Mesenteric fat pad (tissue), 1 donor: ENCODE results near the gene LCN2. TPM values are rescaled to one million over a fixed set of nuclear protein-coding genes. Genes with fewer than 3 reads are reported as not detected.
A peak's percentile ranks its signal among the peaks of the same experiment; 100 is the strongest.

Experiments
- DNase-seq: peaks from one replicate; pipeline ENCODE4 v3.0.0-alpha.2; 2020; ENCODE audit warnings: low spot score
- total RNA-seq: library from RNA; stranded (reverse); fragmentation: NEBNext Ultra II Directional; extraction: Animal tissue kit (Norgen Biotek cat#: 25700); gene quantifications from one replicate; pipeline ENCODE4 v1.2.1, GENCODE V29; 2021
- donor health status: DM: yes; HTN: yes; CAD: no.

The LCN2 gene
- total RNA-seq, 1 donor from 2014 or later = 0.64 TPM

- no peak for DNase-seq
Observed at GRCh38 chr9:128148509-128149000, 698 bp upstream of the LCN2 start.

GRCh38 chr9:128149951-128150593 is 819 bp downstream of the LCN2 start:
- DNase-seq = no peak

- DNase-seq = no peak
Observed at GRCh38 chr9:128150594-128151308, 1.5 kb downstream of the LCN2 start.

GRCh38 chr9:128151309-128152132 is 2.3 kb downstream of the LCN2 start:
- DNase-seq = no peak

- DNase-seq = no peak
Observed at GRCh38 chr9:128152133-128153059, 3.1 kb downstream of the LCN2 start.

GRCh38 chr9:128153060-128153946 is 4.0 kb downstream of the LCN2 start:
- no peak for DNase-seq

GRCh38 chr9:128153947-128154695 is 4.9 kb downstream of the LCN2 start:
- no peak for DNase-seq

GRCh38 chr9:128155736-128156500 is 6.7 kb downstream of the LCN2 start:
- no peak for DNase-seq

GRCh38 chr9:128159522-128159783 is 10.2 kb downstream of the LCN2 start:
- no peak for DNase-seq

- peak; percentile 98 for DNase-seq
Observed at GRCh38 chr9:128159784-128160602, 10.7 kb downstream of the LCN2 start, which contains the start of gene BBLN. TSS of gene BBLN (plus strand) at chr9:128160265. CDS start at chr9:128160408, 143 bp downstream.

GRCh38 chr9:128160603-128160987 is 11.3 kb downstream of the LCN2 start:
- DNase-seq = no peak

- no peak for DNase-seq
Observed at GRCh38 chr9:128161215-128161902, 12.1 kb downstream of the LCN2 start.

- no peak for DNase-seq
Observed at GRCh38 chr9:128162215-128163026, 13.2 kb downstream of the LCN2 start.

- no peak for DNase-seq
Observed at GRCh38 chr9:128163027-128163515, 13.8 kb downstream of the LCN2 start.

- DNase-seq = no peak
Observed at GRCh38 chr9:128163523-128164306, 14.5 kb downstream of the LCN2 start.
